ENCODE measurements around the gene GOLGA6L2.

DNA sequence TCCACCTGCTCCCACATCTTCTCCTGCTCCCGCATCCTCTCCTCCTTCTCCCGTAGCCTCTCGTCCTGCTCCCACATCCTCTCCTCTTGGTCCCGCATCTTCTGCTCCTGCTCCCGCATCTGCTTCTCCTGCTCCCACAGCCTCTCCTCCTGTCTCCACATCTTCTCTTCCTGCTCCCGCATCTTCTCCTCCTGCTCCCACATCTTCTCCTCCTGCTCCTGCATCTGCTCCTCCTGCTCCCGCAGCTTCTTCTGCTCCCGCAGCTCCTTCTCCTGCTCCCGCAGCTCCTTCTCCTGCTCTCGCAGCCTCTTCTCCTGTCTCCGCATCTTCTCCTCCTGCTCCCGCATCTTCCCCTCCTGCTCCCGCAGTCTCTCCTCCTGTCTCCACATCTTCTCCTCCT is 5.8 kb downstream of the GOLGA6L2 start:
- TF ChIP-seq, protein P1, sequence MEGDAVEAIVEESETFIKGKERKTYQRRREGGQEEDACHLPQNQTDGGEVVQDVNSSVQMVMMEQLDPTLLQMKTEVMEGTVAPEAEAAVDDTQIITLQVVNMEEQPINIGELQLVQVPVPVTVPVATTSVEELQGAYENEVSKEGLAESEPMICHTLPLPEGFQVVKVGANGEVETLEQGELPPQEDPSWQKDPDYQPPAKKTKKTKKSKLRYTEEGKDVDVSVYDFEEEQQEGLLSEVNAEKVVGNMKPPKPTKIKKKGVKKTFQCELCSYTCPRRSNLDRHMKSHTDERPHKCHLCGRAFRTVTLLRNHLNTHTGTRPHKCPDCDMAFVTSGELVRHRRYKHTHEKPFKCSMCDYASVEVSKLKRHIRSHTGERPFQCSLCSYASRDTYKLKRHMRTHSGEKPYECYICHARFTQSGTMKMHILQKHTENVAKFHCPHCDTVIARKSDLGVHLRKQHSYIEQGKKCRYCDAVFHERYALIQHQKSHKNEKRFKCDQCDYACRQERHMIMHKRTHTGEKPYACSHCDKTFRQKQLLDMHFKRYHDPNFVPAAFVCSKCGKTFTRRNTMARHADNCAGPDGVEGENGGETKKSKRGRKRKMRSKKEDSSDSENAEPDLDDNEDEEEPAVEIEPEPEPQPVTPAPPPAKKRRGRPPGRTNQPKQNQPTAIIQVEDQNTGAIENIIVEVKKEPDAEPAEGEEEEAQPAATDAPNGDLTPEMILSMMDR (IDR thresholded peaks at IDR 0.05; ENCODE audit: insufficient read depth, low read length, poor library complexity, severe bottlenecking) = no peak
- no peak for TF ChIP-seq EZH2phosphoT487 (conservative IDR thresholded peaks at IDR 0.05; ENCODE audit: low read length)

Data from SU-DHL-6 (cell line).